ENCODE measurements around the gene KRT83.
"Not testable (repeated sequence)": the region's sequence is repeated elsewhere in the genome, so short reads cannot be mapped to it uniquely, and the experiment has no call there.

DNA sequence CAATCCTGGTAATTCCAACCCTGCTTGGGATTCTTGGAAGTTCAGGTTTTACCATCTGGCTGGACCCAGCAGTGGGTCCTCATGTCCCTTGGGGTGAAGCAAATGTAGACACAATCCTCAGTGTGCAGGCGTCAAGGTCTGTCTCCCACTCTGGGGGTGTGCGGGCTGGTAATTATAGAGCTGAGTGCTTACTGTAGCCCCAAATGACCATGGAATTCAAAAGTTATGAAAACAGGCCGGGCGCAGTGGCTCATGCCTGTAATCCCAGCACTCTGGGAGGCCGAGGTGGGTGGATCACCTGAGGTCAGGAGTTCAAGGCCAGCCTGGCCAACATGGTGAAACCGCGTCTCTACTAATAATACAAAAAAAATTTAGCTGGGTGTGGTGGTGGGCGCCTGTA is 23.8 kb upstream of the KRT83 start:
- TF ChIP-seq, protein P1, sequence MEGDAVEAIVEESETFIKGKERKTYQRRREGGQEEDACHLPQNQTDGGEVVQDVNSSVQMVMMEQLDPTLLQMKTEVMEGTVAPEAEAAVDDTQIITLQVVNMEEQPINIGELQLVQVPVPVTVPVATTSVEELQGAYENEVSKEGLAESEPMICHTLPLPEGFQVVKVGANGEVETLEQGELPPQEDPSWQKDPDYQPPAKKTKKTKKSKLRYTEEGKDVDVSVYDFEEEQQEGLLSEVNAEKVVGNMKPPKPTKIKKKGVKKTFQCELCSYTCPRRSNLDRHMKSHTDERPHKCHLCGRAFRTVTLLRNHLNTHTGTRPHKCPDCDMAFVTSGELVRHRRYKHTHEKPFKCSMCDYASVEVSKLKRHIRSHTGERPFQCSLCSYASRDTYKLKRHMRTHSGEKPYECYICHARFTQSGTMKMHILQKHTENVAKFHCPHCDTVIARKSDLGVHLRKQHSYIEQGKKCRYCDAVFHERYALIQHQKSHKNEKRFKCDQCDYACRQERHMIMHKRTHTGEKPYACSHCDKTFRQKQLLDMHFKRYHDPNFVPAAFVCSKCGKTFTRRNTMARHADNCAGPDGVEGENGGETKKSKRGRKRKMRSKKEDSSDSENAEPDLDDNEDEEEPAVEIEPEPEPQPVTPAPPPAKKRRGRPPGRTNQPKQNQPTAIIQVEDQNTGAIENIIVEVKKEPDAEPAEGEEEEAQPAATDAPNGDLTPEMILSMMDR (IDR thresholded peaks at IDR 0.05), result not testable (repeated sequence)
- TF ChIP-seq POLR2A, EP300, POLR2AphosphoS5 (IDR thresholded peaks at IDR 0.05): not testable (repeated sequence)
